Measurements from ENCODE around the gene SLC48A1.
"Not testable (repeated sequence)": the region's sequence is repeated elsewhere in the genome, so short reads cannot be mapped to it uniquely, and the experiment has no call there.

Gene SLC48A1

GRCh38 chr12:47794679-47795078 is 21.6 kb downstream of the SLC48A1 start:
- DNase-seq, result no peak

- DNase-seq, result no peak
These were observed 22.2 kb downstream of the SLC48A1 start for GRCh38 chr12:47795121-47795813.

GRCh38 chr12:47795814-47796411 is 22.9 kb downstream of the SLC48A1 start:
- no peak for DNase-seq

GRCh38 chr12:47797441-47797840 is 24.4 kb downstream of the SLC48A1 start:
- DNase-seq, result no peak

- DNase-seq, result no peak
These were observed 25.4 kb downstream of the SLC48A1 start for GRCh38 chr12:47798382-47798948.

- no peak for DNase-seq
These were observed 26.4 kb downstream of the SLC48A1 start for GRCh38 chr12:47799357-47799955.

GRCh38 chr12:47800582-47800981 is 27.5 kb downstream of the SLC48A1 start:
- no peak for DNase-seq

GRCh38 chr12:47801170-47801903 is 28.3 kb downstream of the SLC48A1 start:
- no peak for DNase-seq

GRCh38 chr12:47801904-47802246 is 28.8 kb downstream of the SLC48A1 start:
- DNase-seq, result no peak

GRCh38 chr12:47802312-47802711 is 29.3 kb downstream of the SLC48A1 start:
- DNase-seq, result no peak

- DNase-seq, result no peak
These were observed 30.3 kb downstream of the SLC48A1 start for GRCh38 chr12:47803191-47803875.

- DNase-seq, result no peak
These were observed 31.1 kb downstream of the SLC48A1 start for GRCh38 chr12:47804171-47804570.

GRCh38 chr12:47805417-47805816 is 32.4 kb downstream of the SLC48A1 start:
- no peak for DNase-seq

GRCh38 chr12:47807338-47807737 is 34.3 kb downstream of the SLC48A1 start:
- no peak for DNase-seq

GRCh38 chr12:47808050-47808449 is 35.0 kb downstream of the SLC48A1 start:
- DNase-seq, result peak; percentile 70

GRCh38 chr12:47808574-47809365 is 35.7 kb downstream of the SLC48A1 start:
- peak; percentile 34 for DNase-seq

GRCh38 chr12:47809518-47809917 is 36.5 kb downstream of the SLC48A1 start:
- DNase-seq, result not testable (repeated sequence)

GRCh38 chr12:47811072-47811396 is 38.0 kb downstream of the SLC48A1 start:
- no peak for DNase-seq

- DNase-seq, result no peak
These were observed 38.8 kb downstream of the SLC48A1 start for GRCh38 chr12:47811581-47812484.

- DNase-seq, result peak; percentile 88
These were observed 39.9 kb downstream of the SLC48A1 start for GRCh38 chr12:47812797-47813510.
